Keratinocyte (primary cell): ENCODE results near the gene TUSC2. TPM values are rescaled to one million over a fixed set of nuclear protein-coding genes. Genes with fewer than 3 reads are reported as not detected.

Source experiments
- DNase-seq: peaks from one replicate; pipeline ENCODE4 v3.0.0-alpha.2; 2011; ENCODE audit warnings: low read depth, missing footprints, low spot score
- FAIRE-seq: peaks from 2 replicates; lab custom pipeline; 2011; peaks lifted over from hg19 to GRCh38; lab: Jason Lieb, UNC
- H2AFZ ChIP-seq: 2 replicates; pipeline ENCODE4 v1.6.0; 2012; ENCODE audit warnings: low read length, control low read depth, inconsistent platforms; ENCODE audit not compliant: control insufficient read depth
- H3K27ac ChIP-seq: 2 replicates; pipeline ENCODE4 v1.5.1; 2011; ENCODE audit warnings: low read length; ENCODE audit not compliant: control insufficient read depth, insufficient read depth
- H3K27me3 ChIP-seq: 3 replicates; pipeline ENCODE4 v1.6.0; 2011; ENCODE audit warnings: low read length; ENCODE audit not compliant: control insufficient read depth, insufficient read depth; ENCODE audit errors: extremely low read depth
- H3K36me3 ChIP-seq, 2 experiments: 2 replicates in 1 of 2; 3 replicates in 1 of 2; pipeline ENCODE4 v1.5.1; 2011; ENCODE audit warnings: low read length in 2 of 2, mild to moderate bottlenecking in 1 of 2; ENCODE audit not compliant: control insufficient read depth in 2 of 2, insufficient read depth in 2 of 2; ENCODE audit errors: extremely low read depth in 1 of 2
- H3K4me1 ChIP-seq: 3 replicates; pipeline ENCODE4 v1.5.1; 2011; ENCODE audit warnings: low read length; ENCODE audit not compliant: control insufficient read depth, insufficient read depth; ENCODE audit errors: extremely low read depth
- H3K4me2 ChIP-seq: 3 replicates; pipeline ENCODE4 v1.6.0; 2011; ENCODE audit warnings: low read depth, low read length; ENCODE audit not compliant: control insufficient read depth, insufficient read depth; ENCODE audit errors: extremely low read depth
- H3K4me3 ChIP-seq, 3 experiments: fragments of 200-600 bp in 1 of 3; sonication (generic) in 1 of 3; 2 replicates in 2 of 3; 3 replicates in 1 of 3; pipeline ENCODE4 v1.5.1; 2011 to 2016; ENCODE audit warnings: low read length in 3 of 3, mild to moderate bottlenecking in 3 of 3, control low read depth in 2 of 3, inconsistent platforms in 1 of 3, low read depth in 1 of 3, mixed read lengths in 1 of 3, mixed run types in 1 of 3, moderate library complexity in 1 of 3; ENCODE audit not compliant: control insufficient read depth in 2 of 3, insufficient read depth in 2 of 3; ENCODE audit errors: extremely low read depth in 1 of 3
- H3K79me2 ChIP-seq: 2 replicates; pipeline ENCODE4 v1.6.0; 2012; ENCODE audit warnings: low read length; ENCODE audit not compliant: control insufficient read depth, insufficient read depth
- H3K9ac ChIP-seq: 3 replicates; pipeline ENCODE4 v1.6.0; 2011; ENCODE audit warnings: low read length; ENCODE audit not compliant: control insufficient read depth, insufficient read depth; ENCODE audit errors: extremely low read depth
- H3K9me1 ChIP-seq: 3 replicates; pipeline ENCODE4 v1.6.0; 2011; ENCODE audit warnings: low read length; ENCODE audit not compliant: control insufficient read depth, insufficient read depth; ENCODE audit errors: extremely low read depth
- H3K9me3 ChIP-seq: 2 replicates; pipeline ENCODE4 v1.5.1; 2012; ENCODE audit warnings: low read depth, low read length; ENCODE audit not compliant: control insufficient read depth
- H4K20me1 ChIP-seq: 3 replicates; pipeline ENCODE4 v1.6.0; 2011; ENCODE audit warnings: low read length; ENCODE audit not compliant: control insufficient read depth, insufficient read depth; ENCODE audit errors: extremely low read depth
- EZH2 ChIP-seq: IDR thresholded peaks from one replicate; pipeline ENCODE4 v1.6.1; 2012; ENCODE audit warnings: inconsistent platforms, mild to moderate bottlenecking, low read length, moderate library complexity
- dilution Hi-C: fragments of 300-500 bp; cut with MboI; formaldehyde crosslinking; loops from one replicate; pipeline ENCODE4 v1.7.0; 2020; ENCODE audit warnings: low sequenced_read_pairs; ENCODE audit not compliant: extremely low pct_ligation_motif_present
- polyA plus RNA-seq, 5 experiments: library from polyadenylated mRNA; depleted of rRNA in 3 of 5; stranded (reverse) in 3 of 5; stranded (forward) in 1 of 5; unstranded in 1 of 5; fragments of >200 nt; gene quantifications; 1 replicate in 1 of 5; 2 replicates in 3 of 5; 3 replicates in 1 of 5; pipeline versions ENCODE4 v1.2.1 to v1.2.3, GENCODE V29; 2011 to 2012; ENCODE audit warnings: missing spikeins in 2 of 5, low read depth in 1 of 5, low replicate concordance in 1 of 5
- TF ChIP-seq, protein P1 (sequence below), 3 experiments: IDR thresholded peaks in 1 of 3; conservative IDR thresholded peaks in 1 of 3; optimal IDR thresholded peaks in 1 of 3; 2 replicates in 2 of 3; 3 replicates in 1 of 3; pipeline versions ENCODE3 to v1.5.1; 2011; ENCODE audit warnings: low read length in 3 of 3, mild to moderate bottlenecking in 3 of 3, moderate library complexity in 2 of 3, control low read depth in 1 of 3, inconsistent platforms in 1 of 3; ENCODE audit not compliant: insufficient read depth in 2 of 3; ENCODE audit errors: extremely low read depth in 1 of 3

Gene TUSC2
- polyA plus RNA-seq, 1 donor (not counting 4 experiments of a cell fraction or from before 2014, with no cell fraction given), result 30.5 TPM

- Histone ChIP-seq H3K4me1 (peaks cover 34% of the 10 kb centered on the region), H3K9ac (no peak overlapping the region), H3K4me3 (no peak overlapping the region), H3K27me3 (no peaks in the 10 kb centered on the region), H2AFZ (no peak overlapping the region), H3K36me3 (peaks cover 31 to 33% of the 10 kb centered on the region in 2 experiments), H3K79me2 (peaks cover 72% of the 10 kb centered on the region), H3K9me3 (no peaks in the 10 kb centered on the region), H3K9me1 (no peaks in the 10 kb centered on the region), H4K20me1 (peaks cover 7% of the 10 kb centered on the region), H3K4me2 (no peak overlapping the region), H3K27ac (no peak overlapping the region)
- TF ChIP-seq, protein P1, sequence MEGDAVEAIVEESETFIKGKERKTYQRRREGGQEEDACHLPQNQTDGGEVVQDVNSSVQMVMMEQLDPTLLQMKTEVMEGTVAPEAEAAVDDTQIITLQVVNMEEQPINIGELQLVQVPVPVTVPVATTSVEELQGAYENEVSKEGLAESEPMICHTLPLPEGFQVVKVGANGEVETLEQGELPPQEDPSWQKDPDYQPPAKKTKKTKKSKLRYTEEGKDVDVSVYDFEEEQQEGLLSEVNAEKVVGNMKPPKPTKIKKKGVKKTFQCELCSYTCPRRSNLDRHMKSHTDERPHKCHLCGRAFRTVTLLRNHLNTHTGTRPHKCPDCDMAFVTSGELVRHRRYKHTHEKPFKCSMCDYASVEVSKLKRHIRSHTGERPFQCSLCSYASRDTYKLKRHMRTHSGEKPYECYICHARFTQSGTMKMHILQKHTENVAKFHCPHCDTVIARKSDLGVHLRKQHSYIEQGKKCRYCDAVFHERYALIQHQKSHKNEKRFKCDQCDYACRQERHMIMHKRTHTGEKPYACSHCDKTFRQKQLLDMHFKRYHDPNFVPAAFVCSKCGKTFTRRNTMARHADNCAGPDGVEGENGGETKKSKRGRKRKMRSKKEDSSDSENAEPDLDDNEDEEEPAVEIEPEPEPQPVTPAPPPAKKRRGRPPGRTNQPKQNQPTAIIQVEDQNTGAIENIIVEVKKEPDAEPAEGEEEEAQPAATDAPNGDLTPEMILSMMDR (optimal IDR thresholded peaks at IDR 0.05 in 1 of 3, IDR thresholded peaks at IDR 0.05 in 1 of 3, conservative IDR thresholded peaks at IDR 0.05 in 1 of 3; ENCODE audit: extremely low read depth in 1 of 3, insufficient read depth in 2 of 3, low read length in 3 of 3), result no peak
- TF ChIP-seq EZH2, result no peak
- dilution Hi-C loops, result no loop called here
- no peak for DNase-seq
- FAIRE-seq, result no peak
Measured at GRCh38 chr3:50331364-50331907, 3.4 kb upstream of the TUSC2 start.

DNA sequence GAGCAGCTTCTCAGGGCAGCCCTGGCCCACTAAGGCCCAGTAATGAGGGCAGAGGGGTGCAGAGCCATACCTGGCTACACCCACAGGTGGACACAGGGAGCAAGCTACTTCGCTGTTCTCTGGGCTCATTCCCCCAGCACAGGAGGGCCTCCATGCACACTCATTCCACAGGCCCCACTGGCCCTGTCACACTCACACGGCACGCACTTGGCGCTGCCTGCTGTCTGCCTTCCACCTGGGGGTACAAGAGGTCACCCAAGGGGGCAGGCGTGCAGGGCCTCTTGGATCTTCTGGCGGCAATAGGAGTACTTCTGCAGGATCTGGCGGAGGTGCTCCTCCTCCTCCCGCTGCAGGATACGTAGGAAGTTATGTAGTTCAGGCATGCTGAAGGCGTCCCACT lies 2.3 kb upstream of the TUSC2 start:
- Histone ChIP-seq H3K4me1 (peaks cover 25% of the 10 kb centered on the region), H4K20me1 (peaks cover 7% of the 10 kb centered on the region), H3K36me3 (peaks cover 31 to 41% of the 10 kb centered on the region in 2 experiments), H2AFZ (no peak overlapping the region), H3K27me3 (no peaks in the 10 kb centered on the region), H3K4me3 (no peak overlapping the region), H3K9ac (no peak overlapping the region), H3K27ac (no peak overlapping the region), H3K9me1 (no peaks in the 10 kb centered on the region), H3K4me2 (no peak overlapping the region), H3K9me3 (no peaks in the 10 kb centered on the region), H3K79me2 (peaks cover 67% of the 10 kb centered on the region)
- FAIRE-seq, result no peak
- dilution Hi-C loops, result no loop called here
- DNase-seq, result no peak
- TF ChIP-seq, protein P1 (optimal IDR thresholded peaks at IDR 0.05 in 1 of 3, IDR thresholded peaks at IDR 0.05 in 1 of 3, conservative IDR thresholded peaks at IDR 0.05 in 1 of 3; ENCODE audit: extremely low read depth in 1 of 3, insufficient read depth in 2 of 3, low read length in 3 of 3), result no peak
- no peak for TF ChIP-seq EZH2
